ENCODE data around the gene AFAP1L1. TPM values are rescaled to one million over a fixed set of nuclear protein-coding genes. Genes with fewer than 3 reads are reported as not detected.

The AFAP1L1 gene
- total RNA-seq, 2 experiments from 2014 or later, result not detected

- ChIA-PET CTCF (ENCODE audit: unreplicated experiment) (interaction anchor here (1.2 kb wide), 1 partner anchor 55 kb away, joined by 4 read pairs; no protein-coding TSS in a partner anchor), POLR2A (no interaction called here)
- no peak overlapping the region for H3K4me2 ChIP-seq (ENCODE audit: low read length)
- H3K36me3 ChIP-seq (ENCODE audit: insufficient read depth, low read length), result no peaks in the 10 kb centered on the region
- no peak overlapping the region for H2AFZ ChIP-seq (ENCODE audit: low read length)
- H3K27ac ChIP-seq (ENCODE audit: low read depth, low read length, poor library complexity, severe bottlenecking), result no peak overlapping the region
- intact Hi-C loops (cut with micrococcal nuclease; ENCODE audit: unreplicated experiment), result no loop called here
- TF ChIP-seq EZH2phosphoT487 (IDR thresholded peaks at IDR 0.05; ENCODE audit: borderline replicate concordance, low read depth, low read length) (no peak), CTCF (conservative IDR thresholded peaks at IDR 0.05; ENCODE audit: low read length) (no peak)
- BruUV-seq (replicated peaks), result no TSS peak
- H3K4me1 ChIP-seq (ENCODE audit: insufficient read depth, low read length, poor library complexity, severe bottlenecking), result no peaks in the 10 kb centered on the region
- H3K9me2 ChIP-seq (ENCODE audit: insufficient read depth, low read length), result no peaks in the 10 kb centered on the region
- H3K4me3 ChIP-seq (ENCODE audit: low read depth, low read length, poor library complexity, severe bottlenecking), result no peak overlapping the region
- no peak for DNase-seq (ENCODE audit: low spot score)
- H3K79me2 ChIP-seq (ENCODE audit: insufficient read depth, low read depth, low read length), result no peaks in the 10 kb centered on the region
- no peaks in the 10 kb centered on the region for H3K9me3 ChIP-seq (ENCODE audit: low read length)
- H4K20me1 ChIP-seq (ENCODE audit: insufficient read depth, low read length), result no peaks in the 10 kb centered on the region
Measured at GRCh38 chr5:149375434-149375833, 103.8 kb downstream of the AFAP1L1 start.

- no TSS peak for BruUV-seq (replicated peaks)
- H3K9me3 ChIP-seq (ENCODE audit: low read length), result no peaks in the 10 kb centered on the region
- POLR2A ChIA-PET, result no interaction called here
Measured at GRCh38 chr5:149376104-149376503, 104.4 kb downstream of the AFAP1L1 start.

More at GRCh38 chr5:149376104-149376503, 104.4 kb downstream of the AFAP1L1 start:
- Histone ChIP-seq H4K20me1 (ENCODE audit: insufficient read depth, low read length) (no peaks in the 10 kb centered on the region), H3K36me3 (ENCODE audit: insufficient read depth, low read length) (no peaks in the 10 kb centered on the region), H3K27ac (ENCODE audit: low read depth, low read length, poor library complexity, severe bottlenecking) (no peak overlapping the region), H3K4me1 (ENCODE audit: insufficient read depth, low read length, poor library complexity, severe bottlenecking) (no peaks in the 10 kb centered on the region), H3K4me3 (ENCODE audit: low read depth, low read length, poor library complexity, severe bottlenecking) (no peak overlapping the region), H3K79me2 (ENCODE audit: insufficient read depth, low read depth, low read length) (no peaks in the 10 kb centered on the region), H3K4me2 (ENCODE audit: low read length) (no peak overlapping the region), H3K9me2 (ENCODE audit: insufficient read depth, low read length) (no peaks in the 10 kb centered on the region), H2AFZ (ENCODE audit: low read length) (no peak overlapping the region)
- intact Hi-C loops (cut with micrococcal nuclease; ENCODE audit: unreplicated experiment), result no loop called here
- DNase-seq (ENCODE audit: low spot score), result no peak
- CTCF ChIA-PET (ENCODE audit: unreplicated experiment), result no interaction called here
- TF ChIP-seq EZH2phosphoT487 (IDR thresholded peaks at IDR 0.05; ENCODE audit: borderline replicate concordance, low read depth, low read length) (no peak), CTCF (conservative IDR thresholded peaks at IDR 0.05; ENCODE audit: low read length) (no peak)

Measured in OCI-LY7 (cell line).